HepG2 (cell line): ENCODE results near the gene HSDL1. TPM values are rescaled to one million over a fixed set of nuclear protein-coding genes. Genes with fewer than 3 reads are reported as not detected.

Experiments
- CBFB ChIP-seq: sonication (generic); formaldehyde crosslinking; IDR thresholded peaks from 2 replicates; pipeline ENCODE4 v1.4.0; 2020; ENCODE audit warnings: missing genetic modification reagents
- E2F1 ChIP-seq: sonication (generic); formaldehyde crosslinking; IDR thresholded peaks from 2 replicates; pipeline ENCODE4 v1.5.0; 2020; ENCODE audit warnings: missing genetic modification reagents
- GPN1 ChIP-seq: sonication (generic); formaldehyde crosslinking; IDR thresholded peaks from 2 replicates; pipeline ENCODE4 v1.5.1; 2020; ENCODE audit warnings: missing genetic modification reagents, borderline replicate concordance
- LRRFIP1 ChIP-seq: sonication (generic); formaldehyde crosslinking; conservative IDR thresholded peaks from 2 replicates; pipeline ENCODE4 v1.4.0; 2020; ENCODE audit warnings: missing genetic modification reagents
- PAXIP1 ChIP-seq: sonication (generic); formaldehyde crosslinking; conservative IDR thresholded peaks from 2 replicates; pipeline ENCODE4 v1.4.0; 2020; ENCODE audit warnings: mild to moderate bottlenecking, missing genetic modification reagents, moderate library complexity
- RBM39 ChIP-seq: fragments of 200-400 bp; formaldehyde crosslinking; IDR thresholded peaks from one replicate; pipeline ENCODE4 v1.6.1; 2018; ENCODE audit warnings: antibody characterized with exemption, mild to moderate bottlenecking, low read depth, low read length; ENCODE audit not compliant: poor library complexity, severe bottlenecking
- REXO4 ChIP-seq: sonication (generic); formaldehyde crosslinking; IDR thresholded peaks from 2 replicates; pipeline ENCODE4 v1.8.0; 2022; ENCODE audit warnings: missing genetic modification reagents, mild to moderate bottlenecking, borderline replicate concordance
- SAFB2 ChIP-seq: sonication (generic); formaldehyde crosslinking; IDR thresholded peaks from 2 replicates; pipeline ENCODE4 v1.5.1; 2020; ENCODE audit warnings: missing genetic modification reagents, low read depth, mild to moderate bottlenecking, borderline replicate concordance
- SAP130 ChIP-seq: IDR thresholded peaks from 2 replicates; pipeline ENCODE4 v1.6.1; 2016; ENCODE audit warnings: low read depth
- SETDB1 ChIP-seq: sonication (generic); formaldehyde crosslinking; IDR thresholded peaks from 2 replicates; pipeline ENCODE4 v1.5.1; 2020; ENCODE audit warnings: missing genetic modification reagents, mild to moderate bottlenecking, borderline replicate concordance
- SKIL ChIP-seq: sonication (generic); formaldehyde crosslinking; IDR thresholded peaks from 2 replicates; pipeline ENCODE4 v1.8.0; 2022; ENCODE audit warnings: missing genetic modification reagents, mild to moderate bottlenecking, moderate library complexity, borderline replicate concordance
- SMAD3 ChIP-seq: sonication (generic); formaldehyde crosslinking; IDR thresholded peaks from 2 replicates; pipeline ENCODE4 v1.4.0; 2020; ENCODE audit warnings: missing genetic modification reagents
- SNAPC5 ChIP-seq: sonication (generic); formaldehyde crosslinking; IDR thresholded peaks from 2 replicates; pipeline ENCODE4 v1.8.1; 2023; ENCODE audit warnings: mild to moderate bottlenecking, missing genetic modification reagents, borderline replicate concordance
- STAG1 ChIP-seq: sonication (generic); formaldehyde crosslinking; IDR thresholded peaks from 2 replicates; pipeline ENCODE4 v1.4.0; 2020; ENCODE audit warnings: missing genetic modification reagents
- ZFP82 ChIP-seq: sonication (generic); formaldehyde crosslinking; IDR thresholded peaks from 2 replicates; pipeline ENCODE4 v1.5.1; 2020; ENCODE audit warnings: mild to moderate bottlenecking, missing genetic modification reagents, borderline replicate concordance
- ZNF24 ChIP-seq: fragments of 450-650 bp; IDR thresholded peaks from 2 replicates; pipeline ENCODE4 v1.6.1; 2017; ENCODE audit warnings: antibody characterized with exemption, mild to moderate bottlenecking
- ZNF614 ChIP-seq: IDR thresholded peaks from 2 replicates; pipeline ENCODE4 v1.6.1; 2018; ENCODE audit warnings: missing biosample characterization, missing genetic modification reagents, inconsistent platforms, borderline replicate concordance
- ZNF777 ChIP-seq: sonication (generic); formaldehyde crosslinking; IDR thresholded peaks from 2 replicates; pipeline ENCODE4 v1.4.0; 2020; ENCODE audit warnings: missing genetic modification reagents
- ZNF839 ChIP-seq: sonication (generic); formaldehyde crosslinking; IDR thresholded peaks from 2 replicates; pipeline ENCODE4 v1.4.0; 2020; ENCODE audit warnings: missing genetic modification reagents, mild to moderate bottlenecking, borderline replicate concordance
- polyA plus RNA-seq, 8 experiments: library from polyadenylated mRNA; depleted of rRNA in 3 of 8; stranded (reverse) in 7 of 8; unstranded in 1 of 8; fragments of >200 nt; fragmentation: Illumina TruSeq in 4 of 8; extraction: Trizol in 4 of 8; gene quantifications; 2 replicates each; pipeline versions ENCODE4 v1.2.1 to v1.2.3, GENCODE V29; 2011 to 2016; ENCODE audit warnings: low read depth in 4 of 8, missing spikeins in 1 of 8, mixed read lengths in 1 of 8; ENCODE audit not compliant: insufficient read depth in 1 of 8
- total RNA-seq, 5 experiments: library from RNA; depleted of rRNA; stranded (reverse); fragments of >200 nt; fragmentation: Illumina TruSeq; extraction: Trizol; gene quantifications; 2 replicates each; pipeline ENCODE4 v1.2.3, GENCODE V29; 2016; ENCODE audit warnings: low read depth in 1 of 5

The HSDL1 gene
- total and polyA plus RNA-seq, 2 of the 13 experiments (the other 11 are each of a cell fraction or from before 2014, with no cell fraction given): 49.2 to 49.7 TPM

- no peak for TF ChIP-seq LRRFIP1
- peak; percentile 89 for TF ChIP-seq SAP130 (CRISPR knock-in tag)
- TF ChIP-seq ZNF777: peak; percentile 76; the same call in 1 of the 2 replicates
- TF ChIP-seq E2F1: peak; percentile 32; the same call in 1 of the 2 replicates
- TF ChIP-seq SKIL (CRISPR knock-in tag): no peak
- TF ChIP-seq ZNF614 (CRISPR knock-in tag): peak; percentile 79; the same call in 1 of the 2 replicates
- TF ChIP-seq SETDB1 (CRISPR knock-in tag): no peak
- no peak; the same call in 1 of the 2 replicates for TF ChIP-seq CBFB (CRISPR knock-in tag)
- no peak; the same call in 1 of the 2 replicates for TF ChIP-seq ZNF839 (CRISPR knock-in tag)
- no peak for TF ChIP-seq SMAD3 (CRISPR knock-in tag)
- TF ChIP-seq ZNF24: no peak
- peak; percentile 48 for TF ChIP-seq PAXIP1 (CRISPR knock-in tag)
- peak; percentile 83; the same call in 1 of the 2 replicates for TF ChIP-seq ZFP82 (CRISPR knock-in tag)
- no peak for TF ChIP-seq REXO4 (CRISPR knock-in tag)
- peak; percentile 63 for TF ChIP-seq RBM39
- TF ChIP-seq SNAPC5: no peak
- TF ChIP-seq SAFB2 (CRISPR knock-in tag): peak; percentile 43; the same call in 1 of the 2 replicates
- no peak; the same call in 1 of the 2 replicates for TF ChIP-seq STAG1 (CRISPR knock-in tag)
- TF ChIP-seq GPN1: no peak
Observed at GRCh38 chr16:84116720-84117493, 28.1 kb downstream of the HSDL1 start, which contains the start of gene MBTPS1 (continued).
